B cell (primary cell): ENCODE results near the gene UNC79. TPM values are rescaled to one million over a fixed set of nuclear protein-coding genes. Genes with fewer than 3 reads are reported as not detected.

Source experiments
- ATAC-seq: fragments of 200-7000 bp; cut with Tn5 transposase; one replicate; pipeline ENCODE4 v1.10.0; 2021; ENCODE audit warnings: low read depth, mild to moderate bottlenecking, moderate number of reproducible peaks, moderate library complexity
- CTCF ChIA-PET: fragments of 350-600 bp; sonication (Branson Sonifier 250); formaldehyde crosslinking; loops from one replicate; lab custom pipeline; 2021; ENCODE audit warnings: antibody characterized with exemption, inconsistent platforms; lab: Charles Lee
- POLR2A ChIA-PET: fragments of 350-600 bp; sonication (Branson Sonifier 250); formaldehyde crosslinking; loops from one replicate; lab custom pipeline; 2021; ENCODE audit warnings: antibody characterized with exemption; lab: Charles Lee
- DNase-seq: peaks from one replicate; pipeline ENCODE4 v3.0.0; 2013
- H2AFZ ChIP-seq: 2 replicates; pipeline ENCODE4 v1.6.1; 2012; ENCODE audit warnings: mild to moderate bottlenecking, low read depth, low read length; ENCODE audit not compliant: insufficient read depth, poor library complexity, severe bottlenecking
- H3K27ac ChIP-seq, 2 donors: 1 replicate in 1 of 2; 2 replicates in 1 of 2; pipeline ENCODE4 v1.5.1; 2012 to 2013; ENCODE audit warnings: low read length in 2 of 2, mild to moderate bottlenecking in 2 of 2, moderate library complexity in 1 of 2
- H3K27me3 ChIP-seq, 4 experiments: fragments of 200-600 bp in 1 of 4; sonication (generic) in 1 of 4; replicated peaks in 1 of 4; 1 replicate in 2 of 4; 2 replicates in 2 of 4; pipeline versions ENCODE4 v1.6.1 to v1.7.0; 2013 to 2016; ENCODE audit warnings: low read length in 3 of 4, mild to moderate bottlenecking in 2 of 4, mixed read lengths in 1 of 4, moderate library complexity in 1 of 4; ENCODE audit not compliant: insufficient read depth in 4 of 4, control insufficient read depth in 3 of 4; ENCODE audit errors: control extremely low read depth in 1 of 4
- H3K36me3 ChIP-seq, 2 experiments: replicated peaks in 1 of 2; 1 replicate in 1 of 2; 2 replicates in 1 of 2; pipeline versions ENCODE4 v1.6.1 to v1.7.1; 2013; ENCODE audit warnings: low read length in 1 of 2; ENCODE audit not compliant: insufficient read depth in 2 of 2, control insufficient read depth in 1 of 2; ENCODE audit errors: control extremely low read depth in 1 of 2, extremely low read depth in 1 of 2
- H3K4me1 ChIP-seq, 2 donors: fragments of 200-600 bp in 1 of 2; sonication (generic) in 1 of 2; 1 replicate in 1 of 2; 2 replicates in 1 of 2; pipeline versions ENCODE4 v1.5.1 to v1.6.1; 2013 to 2017; ENCODE audit warnings: low read length in 2 of 2; ENCODE audit not compliant: control insufficient read depth in 2 of 2, insufficient read depth in 2 of 2
- H3K4me2 ChIP-seq: replicated peaks from 2 replicates; pipeline ENCODE3; 2012; ENCODE audit warnings: mild to moderate bottlenecking, low read depth, low read length; ENCODE audit not compliant: poor library complexity, severe bottlenecking
- H3K4me3 ChIP-seq, 5 experiments: fragments of 200-600 bp in 1 of 5; sonication (generic) in 1 of 5; 1 replicate in 3 of 5; 2 replicates in 2 of 5; pipeline versions ENCODE4 v1.5.1 to v1.7.0; 2011 to 2016; ENCODE audit warnings: low read length in 4 of 5, mild to moderate bottlenecking in 4 of 5, low read depth in 2 of 5, control low read depth in 1 of 5, moderate library complexity in 1 of 5; ENCODE audit not compliant: insufficient read depth in 1 of 5; ENCODE audit errors: control extremely low read depth in 1 of 5, extremely low read depth in 1 of 5
- H3K79me2 ChIP-seq: fragments of 200-600 bp; sonication (generic); one replicate; pipeline ENCODE4 v1.6.0; 2016; ENCODE audit warnings: low read length; ENCODE audit not compliant: control insufficient read depth, insufficient read depth
- H3K9ac ChIP-seq: fragments of 200-600 bp; sonication (generic); 2 replicates; pipeline ENCODE4 v1.6.1; 2017; ENCODE audit warnings: mild to moderate bottlenecking, low read length, moderate library complexity
- H3K9me3 ChIP-seq, 3 donors: one replicate each; pipeline versions ENCODE4 v1.6.1 to v1.7.1; 2013; ENCODE audit warnings: low read length in 2 of 3; ENCODE audit not compliant: control insufficient read depth in 2 of 3, insufficient read depth in 1 of 3; ENCODE audit errors: control extremely low read depth in 1 of 3
- H4K20me1 ChIP-seq: 2 replicates; pipeline ENCODE4 v1.6.0; 2012; ENCODE audit warnings: mild to moderate bottlenecking, low read length; ENCODE audit not compliant: insufficient read depth, control insufficient read depth, poor library complexity, severe bottlenecking
- H3K27ac Mint-ChIP-seq: one replicate; pipeline ENCODE4 v1.8.0; 2021; ENCODE audit warnings: mixed read lengths
- H3K27me3 Mint-ChIP-seq: one replicate; pipeline ENCODE4 v1.8.0; 2021; ENCODE audit warnings: mixed read lengths
- H3K4me1 Mint-ChIP-seq: one replicate; pipeline ENCODE4 v1.8.0; 2021; ENCODE audit warnings: mixed read lengths
- H3K4me3 Mint-ChIP-seq: one replicate; pipeline ENCODE4 v1.8.0; 2021; ENCODE audit warnings: mixed read lengths
- H3K9me3 Mint-ChIP-seq: one replicate; pipeline ENCODE4 v1.8.0; 2022; ENCODE audit warnings: mixed read lengths; ENCODE audit not compliant: insufficient read depth
- CTCF ChIP-seq: fragments of 200-600 bp; IDR thresholded peaks from one replicate; pipeline ENCODE4 v1.8.0; 2022; ENCODE audit warnings: antibody characterized with exemption, mild to moderate bottlenecking
- EZH2 ChIP-seq: IDR thresholded peaks from 2 replicates; pipeline ENCODE4 v1.6.1; 2012; ENCODE audit warnings: borderline replicate concordance, low read depth, mild to moderate bottlenecking, moderate library complexity, low read length; ENCODE audit not compliant: insufficient read depth, poor library complexity, severe bottlenecking
- WGBS: methylation state at CpG from one replicate; pipeline ENCODE4 v1.1.5; 2013; ENCODE audit warnings: missing lambda C conversion rate; ENCODE audit not compliant: insufficient coverage; 5-methylcytosine and 5-hydroxymethylcytosine counted together
- intact Hi-C: fragments of 100-400 bp; cut with micrococcal nuclease; formaldehyde crosslinking; loops from one replicate; pipeline ENCODE4 v1.10.0; 2022
- polyA plus RNA-seq: library from polyadenylated mRNA; depleted of rRNA; stranded (reverse); fragments of >200 nt; gene quantifications from 2 replicates; pipeline ENCODE4 v1.2.3, GENCODE V29; 2012
- total RNA-seq, 2 donors: library from RNA; stranded (reverse); fragments of 120-200 nt in 1 of 2; gene quantifications; 1 replicate in 1 of 2; 2 replicates in 1 of 2; pipeline versions ENCODE4 v1.2.3 to v1.2.4, GENCODE V29; 2013 to 2022

Gene UNC79
- total and polyA plus RNA-seq, 2 donors (not counting 1 experiment from before 2014, with no cell fraction given) = 0.04 to 0.15 TPM

- Histone ChIP-seq H3K27ac (no peak overlapping the region), H2AFZ (no peak overlapping the region), H3K79me2 (no peaks in the 10 kb centered on the region), H3K9me3 (peaks cover 0 to 3% (median 0%) of the 10 kb centered on the region in 3 donors), H3K4me1 (no peaks in the 10 kb centered on the region), H3K27me3 (no peaks in the 10 kb centered on the region), H4K20me1 (no peaks in the 10 kb centered on the region), H3K9ac (no peak overlapping the region), H3K4me3 (no peak overlapping the region), H3K4me2 (no peak overlapping the region), H3K36me3 (no peaks in the 10 kb centered on the region)
- DNase-seq (no peak), ATAC-seq (no peak)
- no peak overlapping the region for H3K4me3 Mint-ChIP-seq
- CTCF ChIA-PET = no interaction called here
- POLR2A ChIA-PET = no interaction called here
- H3K27ac Mint-ChIP-seq = no peak overlapping the region
- WGBS = 91% methylated on average over 11 of the region's 13 CpGs
- H3K9me3 Mint-ChIP-seq = peaks cover 4% of the 10 kb centered on the region
- no peak for TF ChIP-seq EZH2
- no peak for TF ChIP-seq CTCF
- intact Hi-C loops = no loop called here
- no peaks in the 10 kb centered on the region for H3K27me3 Mint-ChIP-seq
- no peaks in the 10 kb centered on the region for H3K4me1 Mint-ChIP-seq
Measured at GRCh38 chr14:93720981-93721483, 290.3 kb downstream of the UNC79 start.

GRCh38 chr14:93723001-93723400 lies 292.3 kb downstream of the UNC79 start:
- Histone ChIP-seq H3K9ac (no peak overlapping the region), H3K4me1 (no peaks in the 10 kb centered on the region), H3K9me3 (peaks cover 0 to 3% (median 0%) of the 10 kb centered on the region in 3 donors), H3K79me2 (no peaks in the 10 kb centered on the region), H4K20me1 (no peaks in the 10 kb centered on the region), H3K27me3 (no peaks in the 10 kb centered on the region), H3K4me3 (no peak overlapping the region), H3K36me3 (no peaks in the 10 kb centered on the region), H3K27ac (no peak overlapping the region), H3K4me2 (no peak overlapping the region), H2AFZ (no peak overlapping the region)
- Mint-ChIP-seq H3K27ac (no peak overlapping the region), H3K4me3 (no peak overlapping the region), H3K27me3 (peaks cover 5% of the 10 kb centered on the region), H3K4me1 (no peaks in the 10 kb centered on the region), H3K9me3 (peaks cover 4% of the 10 kb centered on the region)
- 94% methylated on average over 3 of the region's 4 CpGs for WGBS
- intact Hi-C loops = no loop called here
- ChIA-PET CTCF (no interaction called here), POLR2A (no interaction called here)
- DNase-seq = no peak
- no peak for TF ChIP-seq EZH2
- TF ChIP-seq CTCF = no peak
- ATAC-seq = no peak
